ENCODE results near the gene SSH2.

Gene SSH2

DNA sequence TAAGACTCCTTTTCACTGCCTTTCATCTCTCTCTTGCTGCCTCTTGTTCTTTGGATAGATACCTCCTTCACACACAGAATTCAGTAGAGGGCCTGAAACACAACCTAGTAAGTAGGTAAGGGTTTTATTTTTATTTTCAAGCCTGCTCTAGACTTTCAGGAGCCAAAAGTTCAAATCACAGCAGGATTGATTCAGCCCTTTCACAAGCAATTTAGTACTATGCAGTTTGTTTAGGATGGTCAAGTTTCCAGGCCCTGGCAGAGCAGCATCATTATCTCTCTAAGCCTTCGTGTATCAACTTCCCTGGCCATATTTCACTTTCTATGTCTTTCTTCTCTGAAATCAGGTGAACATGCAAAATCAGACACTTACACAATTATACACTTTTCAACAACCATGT, 158.5 kb downstream of the SSH2 start:
- DNase-seq, result no peak

DNA sequence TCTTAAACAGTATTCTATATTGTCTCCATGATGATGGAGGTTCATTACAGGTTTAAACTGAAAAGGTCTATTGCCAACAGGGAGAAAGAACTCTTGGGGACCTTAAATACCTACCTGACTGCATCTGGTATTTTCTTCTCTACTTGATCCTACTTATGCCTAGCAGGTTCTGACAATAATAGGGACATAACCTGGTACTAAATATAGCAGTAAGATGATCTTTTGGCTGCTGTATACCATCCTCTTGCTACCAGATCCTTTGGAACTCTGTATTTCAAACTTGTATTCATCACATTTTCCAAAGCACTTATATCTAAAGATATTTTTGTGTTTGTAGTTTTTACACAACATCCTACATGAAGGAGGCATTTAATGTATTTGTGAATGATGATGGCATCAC, 160.8 kb downstream of the SSH2 start:
- DNase-seq, result no peak

DNA sequence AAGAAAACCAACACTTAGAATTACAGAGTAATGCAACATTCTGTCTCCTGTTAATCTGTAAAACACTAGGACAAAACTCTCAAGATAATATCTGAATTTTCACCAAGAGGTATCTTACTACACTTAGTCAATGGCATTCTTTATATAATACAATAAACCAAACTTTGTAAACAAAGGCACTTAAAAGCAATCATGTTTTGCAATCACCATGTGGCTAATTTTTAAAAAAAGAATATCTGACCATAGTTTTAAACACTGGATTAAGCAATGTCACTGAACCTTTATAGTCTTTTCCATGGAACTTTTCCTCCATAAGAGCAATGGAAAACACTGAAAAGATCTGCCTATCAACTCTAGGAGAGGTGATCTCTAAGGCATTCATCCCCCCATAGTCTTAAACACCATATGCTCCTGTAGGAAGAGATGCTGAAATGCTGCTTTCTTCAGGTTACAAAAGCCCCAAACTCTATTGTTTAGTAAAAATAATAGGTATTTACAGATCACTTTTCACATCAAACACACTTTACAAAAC, 163.2 kb downstream of the SSH2 start:
- no peak for DNase-seq

DNA sequence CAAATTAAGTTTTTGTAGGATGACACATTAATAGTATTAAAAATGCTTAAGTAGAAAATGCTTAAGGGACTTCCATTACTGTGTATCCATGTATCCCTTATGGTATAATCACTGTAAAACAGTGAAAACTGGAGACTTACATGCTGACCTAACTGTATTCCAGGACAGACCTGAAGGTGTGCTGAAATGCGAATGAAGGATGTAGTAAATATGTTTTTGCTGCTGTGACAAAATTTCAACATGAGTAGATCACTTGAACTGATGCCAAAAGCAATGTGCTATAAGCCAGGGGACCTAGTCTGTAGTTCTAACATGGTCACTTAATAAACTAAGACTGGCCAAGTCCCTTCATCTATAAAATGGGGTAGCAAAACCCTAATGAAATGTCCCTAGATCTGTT, 165.3 kb downstream of the SSH2 start:
- no peak for DNase-seq

DNA sequence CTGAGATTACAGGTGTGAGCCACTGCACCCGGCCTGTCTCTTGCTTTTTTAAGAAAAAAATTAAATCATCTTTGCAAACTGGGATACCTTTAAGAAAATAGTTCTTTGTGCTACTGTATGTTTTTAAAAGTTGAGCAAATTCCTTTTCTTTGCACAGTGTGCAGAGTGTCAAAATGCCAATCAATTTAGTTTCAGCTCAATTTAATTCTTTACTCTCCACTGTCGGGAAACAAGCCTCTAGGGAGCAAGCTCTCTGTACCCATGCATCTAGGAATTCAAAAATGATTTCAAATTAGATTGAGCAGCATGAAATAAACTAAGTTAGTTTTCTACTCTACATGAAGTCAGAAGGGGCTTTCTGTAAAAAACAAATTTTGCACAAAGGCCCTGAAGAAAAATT, 165.8 kb downstream of the SSH2 start:
- no peak for DNase-seq

DNA sequence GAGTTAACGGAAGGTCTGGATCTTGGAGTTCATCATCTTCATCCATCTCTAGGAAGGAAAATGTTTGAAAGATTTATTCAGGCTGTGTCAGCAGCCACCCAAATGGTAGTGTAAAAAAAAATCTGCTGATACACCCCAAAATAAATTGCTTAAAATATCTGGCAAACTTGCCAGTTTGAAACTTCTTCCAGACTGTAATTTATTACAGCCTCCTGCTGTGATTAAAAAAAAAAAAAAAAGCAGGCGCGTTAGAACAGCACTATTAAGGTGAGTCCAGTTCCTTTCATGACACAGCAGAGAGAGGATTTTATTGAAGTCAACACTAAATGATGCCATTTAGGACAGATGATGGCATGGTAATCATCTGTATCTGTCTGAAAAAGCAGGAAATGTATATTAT, 166.8 kb downstream of the SSH2 start:
- DNase-seq, result no peak

DNA sequence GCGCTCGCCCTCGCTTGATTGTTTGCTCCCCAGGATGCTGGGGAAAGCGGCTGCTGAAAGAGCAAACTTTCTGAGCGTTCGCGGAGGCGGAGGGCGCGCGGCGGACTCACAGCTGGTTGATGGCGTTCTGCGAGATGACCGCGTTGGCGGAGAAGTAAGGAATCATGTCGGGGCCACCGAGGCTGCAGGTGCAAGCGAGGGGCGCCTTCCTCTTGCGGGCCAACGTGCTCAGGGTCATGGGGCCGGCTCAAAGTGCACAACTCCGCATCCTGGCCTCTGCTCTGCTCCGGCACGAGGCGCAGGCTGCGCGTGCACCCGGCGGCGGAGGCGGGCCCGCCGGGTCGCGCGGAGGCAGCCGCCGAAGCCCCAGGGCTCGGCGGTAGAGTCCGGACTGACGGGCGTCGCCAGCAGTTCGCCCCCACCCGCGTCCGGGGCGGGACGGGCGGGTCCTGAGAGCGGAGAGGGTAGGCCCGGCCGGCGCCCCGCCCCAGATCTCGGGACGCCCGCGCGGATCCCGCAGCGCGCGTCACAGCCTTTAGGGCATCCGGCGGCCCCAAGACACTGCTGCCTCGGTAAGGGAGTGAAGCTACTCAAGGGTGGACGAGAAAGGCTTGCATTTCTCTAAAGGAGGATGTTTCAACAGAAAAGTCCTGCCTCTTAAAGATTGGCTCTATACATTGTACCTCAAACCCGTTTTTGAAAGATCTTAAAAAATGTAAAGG, 168.8 kb downstream of the SSH2 start:
- peak; percentile 96 for DNase-seq

DNA sequence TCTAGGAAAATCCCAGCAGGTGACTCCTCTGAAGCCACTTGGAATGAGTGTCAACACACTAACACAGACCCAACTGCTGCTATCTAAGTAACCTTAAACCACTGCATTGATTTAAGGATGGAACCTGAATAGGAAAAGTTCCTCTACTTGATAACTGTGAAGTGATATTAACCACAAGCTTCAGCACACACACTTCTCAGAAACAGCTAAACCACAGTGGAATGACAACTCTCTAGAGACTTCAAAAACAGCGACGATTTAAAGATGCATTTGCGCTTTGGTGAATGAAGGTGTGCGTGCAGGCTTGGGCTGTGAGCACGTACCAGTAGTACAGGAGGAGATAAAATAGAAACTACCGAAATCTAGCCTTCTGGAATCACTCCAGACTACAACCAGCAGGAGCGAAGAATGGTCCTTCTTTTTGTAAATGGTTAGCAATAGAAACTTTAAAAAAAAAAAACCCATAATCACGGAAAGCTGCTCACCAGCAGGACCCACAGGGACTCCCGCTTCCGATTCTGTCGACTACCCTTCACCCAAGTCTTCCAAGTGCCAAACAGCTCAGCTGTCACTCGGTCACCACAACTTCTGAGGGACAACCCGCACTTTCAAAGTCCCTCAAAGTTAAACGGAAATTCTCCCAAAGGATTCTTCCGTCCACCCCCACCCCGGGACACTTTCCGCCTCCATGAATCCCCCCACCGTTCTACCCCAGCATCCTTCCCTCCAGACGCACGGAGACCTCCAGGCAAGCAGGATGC, 169.6 kb downstream of the SSH2 start:
- DNase-seq, result peak; percentile 79

DNA sequence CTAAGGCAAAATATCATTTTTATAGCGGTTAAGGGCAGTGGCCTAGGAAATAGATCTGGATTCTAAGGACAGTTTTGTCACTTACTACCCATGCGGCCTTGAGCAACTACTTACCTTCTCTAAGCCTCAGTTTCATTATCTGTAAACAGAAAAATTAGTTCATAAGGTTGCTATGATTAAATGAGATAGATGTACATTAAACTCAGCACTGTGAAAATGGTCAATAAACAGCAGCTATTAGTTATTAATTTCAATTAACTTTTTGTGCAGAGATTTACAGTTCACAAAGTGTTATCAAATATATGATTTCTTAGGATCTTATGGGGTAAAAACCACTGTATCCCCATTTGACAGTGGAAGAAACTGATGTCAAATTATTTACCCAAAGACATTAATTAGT, 171.8 kb downstream of the SSH2 start:
- no peak for DNase-seq

DNA sequence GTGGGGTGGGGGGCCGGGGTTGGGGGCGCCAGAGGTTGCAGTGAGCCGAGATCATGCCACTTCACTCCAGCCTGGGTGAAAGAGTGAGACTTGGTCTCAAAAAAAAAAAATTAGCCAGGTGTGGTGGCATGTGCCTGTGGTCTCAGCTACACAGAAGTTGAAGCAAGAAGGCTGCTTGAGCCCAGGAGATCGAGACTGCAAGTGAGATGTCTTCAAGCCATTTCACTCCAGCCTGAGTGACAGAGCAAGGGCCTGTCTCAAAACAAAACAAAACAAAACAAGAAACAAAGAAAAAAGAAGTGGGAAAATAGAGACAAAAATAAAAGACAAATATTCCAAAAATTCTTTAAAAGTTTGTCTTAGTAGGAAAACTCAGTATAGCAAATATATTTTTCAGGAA, 172.2 kb downstream of the SSH2 start:
- DNase-seq, result no peak

DNA sequence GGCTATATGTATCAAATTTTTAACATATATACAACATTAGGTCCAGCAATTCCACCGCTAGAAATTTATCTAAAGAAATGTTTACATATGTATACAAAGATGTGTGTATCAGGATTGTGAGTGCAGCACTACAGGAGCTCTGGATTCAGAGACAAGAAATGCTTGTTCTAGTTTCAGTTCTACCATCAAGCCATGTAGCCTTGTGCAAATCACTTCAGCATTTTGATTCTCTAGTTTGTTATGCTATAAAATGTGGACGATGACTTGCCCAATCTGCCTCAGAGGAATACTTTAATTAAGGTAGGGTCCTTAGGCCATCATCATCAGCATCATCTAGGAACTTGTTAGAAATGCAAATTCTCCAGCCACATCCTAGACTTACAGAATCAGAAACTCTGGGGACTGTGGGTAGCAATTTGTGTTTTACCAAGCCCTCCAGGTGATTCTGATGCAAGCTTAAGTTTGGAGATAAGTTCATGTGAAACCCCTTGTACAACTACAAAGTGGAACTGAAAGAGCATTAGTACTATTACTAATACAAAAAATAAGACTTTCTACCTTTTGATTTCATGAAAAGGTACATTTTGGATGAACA, 176.1 kb downstream of the SSH2 start:
- no peak for DNase-seq

DNA sequence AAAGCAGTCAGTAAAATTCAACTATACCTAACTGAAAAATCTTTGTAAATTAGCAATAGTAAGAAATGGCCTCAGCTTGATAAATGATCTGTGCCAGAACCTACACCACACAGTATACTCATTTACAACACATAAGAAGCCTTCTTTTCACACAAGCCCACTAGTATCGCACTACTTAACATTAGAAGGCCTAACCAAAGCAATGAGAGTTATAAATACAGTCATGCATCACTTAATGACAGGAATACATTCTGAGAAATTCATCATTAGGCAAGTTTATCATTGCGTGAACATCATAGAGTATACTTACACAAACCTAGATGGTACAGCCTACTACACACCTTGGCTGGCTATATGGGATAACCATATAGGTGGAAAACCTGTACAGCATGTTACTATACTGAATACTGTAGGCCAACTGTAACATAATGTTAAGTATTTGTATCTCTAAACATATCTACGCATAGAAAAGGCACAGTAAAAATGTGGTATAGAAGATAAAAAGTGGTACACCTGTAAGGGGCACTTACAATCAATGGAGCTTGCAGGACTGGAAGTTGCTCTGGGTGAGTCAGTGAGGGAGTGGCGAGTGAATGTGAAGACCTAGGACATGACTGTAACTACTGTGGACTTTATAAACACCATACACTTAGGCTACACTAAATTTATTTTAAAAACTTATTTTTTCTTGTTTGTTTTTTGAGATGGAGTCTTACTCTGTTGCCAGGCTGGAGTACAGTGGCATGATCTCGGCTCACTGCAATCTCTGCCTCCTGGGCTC, 180.8 kb downstream of the SSH2 start:
- no peak for DNase-seq

DNA sequence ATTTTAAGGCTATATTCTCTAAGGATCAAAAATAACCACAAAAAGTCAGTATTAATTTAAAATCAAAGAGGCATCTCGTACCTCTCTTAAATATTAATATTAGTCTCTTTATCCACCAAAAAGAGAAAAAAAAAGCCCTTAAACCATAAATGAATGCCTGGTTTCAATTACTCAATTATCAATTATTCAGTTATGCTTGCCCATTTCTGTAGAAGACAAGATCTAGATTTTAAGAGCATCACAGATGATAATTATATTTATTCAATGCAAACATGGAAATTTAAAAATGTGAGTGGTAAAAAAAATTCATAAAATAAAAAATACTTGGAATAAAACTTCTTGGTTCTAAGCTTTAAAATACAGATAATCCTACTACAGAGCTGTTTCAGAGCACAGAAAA, 181.6 kb downstream of the SSH2 start:
- no peak for DNase-seq

DNA sequence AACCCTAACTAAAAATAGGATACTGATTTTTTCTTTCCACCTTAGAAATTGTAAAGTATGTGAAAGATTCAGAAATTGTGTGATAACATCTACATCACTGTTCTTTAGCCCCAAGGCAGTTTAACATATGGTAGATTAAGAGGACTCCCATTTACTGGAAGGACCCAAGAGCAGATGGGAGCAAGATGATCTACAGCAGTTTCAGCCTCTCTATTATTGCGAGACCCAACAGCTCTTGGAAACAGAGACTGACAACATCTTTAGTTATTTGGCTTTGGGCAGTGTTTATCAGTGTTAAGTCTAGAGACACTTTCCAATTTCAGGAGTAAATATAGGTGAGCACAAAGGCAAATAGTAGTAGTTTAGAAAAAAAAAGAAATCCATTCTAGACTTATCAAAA, 182.4 kb downstream of the SSH2 start:
- DNase-seq, result no peak

DNA sequence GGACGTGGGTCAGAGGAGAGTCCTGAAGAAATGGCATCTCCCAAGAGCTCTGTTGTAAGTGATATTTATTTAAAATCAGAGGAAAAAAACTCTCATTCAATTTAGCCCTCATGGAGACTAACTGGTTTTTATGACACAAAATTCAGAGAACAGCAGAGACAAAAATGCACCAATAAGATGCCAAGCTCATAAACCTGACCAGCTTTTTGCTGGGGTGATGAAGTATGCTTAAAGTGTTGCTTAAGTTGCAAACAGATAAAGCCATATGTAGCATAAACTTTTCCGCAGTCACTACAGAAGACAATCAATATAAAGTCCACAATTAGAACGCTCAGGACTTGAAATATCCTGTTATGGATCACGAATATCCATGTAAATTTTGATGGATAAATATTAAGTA, 183.4 kb downstream of the SSH2 start:
- no peak for DNase-seq

DNA sequence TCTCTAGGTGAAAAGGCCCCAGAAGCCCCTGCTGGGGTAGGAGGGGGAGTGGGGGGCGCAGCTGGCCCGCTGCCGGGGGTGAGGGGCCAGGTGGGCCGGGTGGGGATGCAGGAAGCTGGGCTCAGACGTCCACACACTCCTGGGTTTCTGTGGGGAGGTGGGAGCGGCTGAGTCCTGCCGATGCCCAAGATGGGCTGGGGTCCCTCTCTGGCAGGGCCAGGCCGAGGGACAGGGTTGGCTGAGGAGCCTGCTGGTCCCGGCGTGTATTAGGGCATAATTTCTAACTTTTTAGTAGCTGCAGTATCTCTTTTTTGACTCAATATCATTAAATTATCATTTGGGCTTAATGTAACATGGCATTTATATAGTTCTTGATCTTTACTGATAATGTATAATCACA, 185.9 kb downstream of the SSH2 start:
- no peak for DNase-seq

DNA sequence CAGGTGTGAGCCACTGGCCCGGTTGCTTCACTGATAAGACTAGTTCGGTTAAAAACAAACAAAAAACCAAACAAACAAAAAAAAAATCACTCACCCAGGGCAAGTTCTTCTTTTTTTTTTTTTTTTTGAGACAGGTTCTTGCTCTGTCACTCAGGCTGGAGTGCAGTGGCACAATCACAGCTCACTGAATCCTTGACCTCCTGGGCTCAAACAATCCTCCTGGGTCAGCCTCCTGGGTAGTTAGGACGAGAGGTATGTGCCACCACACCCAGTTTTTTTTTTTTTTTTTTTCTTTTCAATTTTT, 187.9 kb downstream of the SSH2 start:
- DNase-seq, result no peak

DNA sequence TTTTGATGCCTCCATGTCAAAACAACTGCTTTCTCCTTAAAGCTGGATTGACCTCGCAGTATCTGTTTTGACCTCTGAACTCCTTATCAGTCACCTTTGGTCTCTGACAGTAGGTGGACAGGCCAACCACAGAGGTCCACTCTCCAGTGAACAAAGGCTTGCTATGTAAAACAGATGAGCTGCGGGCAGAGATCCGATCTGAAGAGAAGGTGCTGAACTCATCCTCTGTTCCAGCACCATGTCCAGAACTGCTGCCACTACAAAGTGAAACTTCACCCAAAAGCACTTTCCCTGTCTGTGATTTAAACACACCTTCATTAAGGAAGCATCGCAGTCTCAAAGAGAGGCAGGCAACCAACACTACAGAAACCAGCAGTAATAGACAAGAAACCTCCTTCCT, 190.0 kb downstream of the SSH2 start:
- DNase-seq, result no peak

DNA sequence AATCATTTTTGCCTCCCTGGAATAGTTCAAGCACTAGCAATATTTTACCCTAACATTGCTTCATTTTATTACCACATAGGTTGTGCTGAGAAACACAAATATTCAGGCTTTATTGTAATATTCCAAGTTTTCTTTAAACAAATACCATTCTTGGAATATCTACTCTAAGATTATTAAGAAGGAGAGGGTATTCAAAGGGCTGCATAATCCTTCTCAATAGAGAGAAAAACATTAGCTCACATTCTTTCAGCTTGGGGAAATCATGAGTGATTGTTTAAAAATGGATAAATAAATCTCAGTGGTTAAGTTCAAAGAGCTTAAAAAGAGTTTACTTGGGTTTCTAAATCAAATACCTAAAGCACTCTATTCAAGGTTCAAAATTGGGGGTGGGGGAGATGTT, 195.4 kb downstream of the SSH2 start:
- DNase-seq, result no peak

DNA sequence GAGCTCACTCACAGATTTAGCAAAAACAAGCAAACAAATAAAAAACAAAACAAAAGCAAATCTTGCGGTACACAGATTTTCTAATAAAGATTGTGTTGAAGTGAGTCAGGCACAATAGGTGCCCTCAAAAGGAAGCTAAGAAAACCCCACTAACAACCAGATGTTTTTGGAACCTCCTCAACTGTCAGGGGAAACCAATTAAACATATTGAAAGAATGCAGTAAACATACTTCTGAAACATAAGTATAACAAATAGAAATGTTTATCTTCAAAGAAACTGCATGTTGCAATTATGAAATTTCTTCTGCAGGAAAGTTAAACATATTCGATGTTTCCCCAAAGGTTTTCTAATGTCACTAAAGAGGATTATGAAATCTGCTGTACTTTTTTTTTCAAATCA, 196.9 kb downstream of the SSH2 start:
- DNase-seq, result no peak

DNA sequence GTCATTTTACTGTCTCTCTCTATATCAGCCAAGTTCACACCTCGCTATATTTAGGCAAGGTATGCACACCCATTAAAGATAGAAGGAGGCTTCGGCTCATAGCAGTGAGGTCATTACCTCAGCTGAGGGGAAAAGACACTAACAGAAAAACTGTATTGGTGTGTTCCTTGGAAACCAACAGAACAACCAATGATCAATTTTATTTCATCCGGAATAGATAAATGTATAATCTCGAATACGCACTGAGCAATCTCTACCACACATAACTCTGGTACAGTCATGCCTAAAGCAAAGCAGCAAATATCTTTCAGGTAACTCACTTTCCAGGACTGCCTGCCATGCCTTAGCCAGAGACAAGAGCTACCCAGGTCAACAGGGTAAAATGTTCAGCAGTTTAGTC, 197.4 kb downstream of the SSH2 start:
- DNase-seq, result no peak

DNA sequence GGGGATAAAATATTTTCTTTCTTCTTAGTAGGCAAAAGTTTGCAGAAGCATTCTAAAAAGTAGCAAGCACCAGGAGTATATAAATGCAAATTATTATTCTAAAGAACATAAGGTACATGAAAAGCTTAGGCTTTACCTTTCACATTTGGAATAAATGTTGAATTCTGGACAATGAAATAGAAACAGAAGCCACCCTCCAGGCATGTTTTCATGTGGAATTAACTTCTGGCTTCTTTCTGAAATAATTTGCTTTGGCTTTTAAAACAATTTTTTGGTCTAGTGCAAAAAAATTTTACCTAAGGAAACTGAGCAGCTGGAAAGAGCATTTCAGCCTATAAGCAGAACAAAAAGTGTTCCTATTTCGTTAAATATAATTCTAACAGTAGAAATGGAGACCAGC, 197.8 kb downstream of the SSH2 start:
- DNase-seq, result no peak

DNA sequence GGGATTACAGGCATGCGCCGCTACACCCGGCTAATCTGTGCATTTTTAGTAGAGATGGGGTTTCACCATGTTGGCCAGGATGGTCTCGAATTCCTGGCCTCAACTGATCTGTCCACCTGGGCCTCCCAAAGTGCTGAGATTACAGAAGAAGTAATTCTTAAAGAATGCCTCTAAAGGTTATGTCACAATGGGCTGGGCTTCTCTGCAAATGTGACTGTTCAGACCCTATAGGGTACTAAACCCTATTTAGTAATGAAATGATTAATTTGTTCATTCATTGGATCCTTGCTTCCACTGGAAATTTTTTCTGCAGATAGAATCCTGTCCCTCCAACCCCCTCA, 198.5 kb downstream of the SSH2 start:
- DNase-seq, result no peak

DNA sequence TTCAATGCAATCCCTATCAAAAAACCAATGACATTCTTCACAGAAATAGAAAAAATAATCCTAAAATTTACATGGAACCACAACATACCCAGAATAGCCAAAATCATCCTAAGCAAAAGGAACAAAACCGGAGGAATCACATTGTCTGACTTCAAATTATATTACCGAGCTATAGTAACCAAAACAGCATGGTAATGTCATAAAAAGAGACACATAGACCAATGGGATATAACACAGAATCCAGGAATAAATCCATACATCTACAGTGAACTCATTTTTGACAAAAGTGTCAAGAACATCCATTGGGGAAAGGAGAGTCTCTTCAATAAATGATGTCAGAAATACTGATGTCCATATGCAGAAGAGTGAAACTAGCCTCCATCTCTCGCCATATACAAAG, 201.5 kb downstream of the SSH2 start:
- no peak for DNase-seq

Measured in activated effector memory CD4-positive, alpha-beta T cell treated with anti-CD3 and anti-CD28 coated beads, Interleukin-2, amount 50 U/mL, for 16 hours (primary cell).